Prostate gland (tissue), 2 donors: ENCODE data around the gene MAP4K4.

Experiments
- CTCF ChIP-seq, 4 experiments: fragments of 200-600 bp in 2 of 4; fragments of 450-650 bp in 2 of 4; sonication (generic) in 2 of 4; IDR thresholded peaks; 1 replicate in 3 of 4; 2 replicates in 1 of 4; pipeline ENCODE4 v1.5.1; 2016 to 2019; ENCODE audit warnings: antibody characterized with exemption in 4 of 4, mild to moderate bottlenecking in 2 of 4, moderate library complexity in 2 of 4
- POLR2A ChIP-seq: fragments of 450-650 bp; IDR thresholded peaks from one replicate; pipeline ENCODE4 v1.6.1; 2016; ENCODE audit warnings: antibody characterized with exemption, mild to moderate bottlenecking
- POLR2AphosphoS5 ChIP-seq: sonication (generic); formaldehyde crosslinking; IDR thresholded peaks from one replicate; pipeline ENCODE4 v1.6.1; 2017; ENCODE audit warnings: antibody characterized with exemption

GRCh38 chr2:101859604-101860003, 162.1 kb downstream of the MAP4K4 start:
- TF ChIP-seq CTCF (IDR thresholded peaks at IDR 0.05) (no peak), POLR2AphosphoS5 (no peak), POLR2A (no peak)
